Nephron progenitor cell (in vitro differentiated cells): ENCODE measurements around the gene IGFBP5.

ENCODE experiments used
- DNase-seq: peaks from one replicate; pipeline ENCODE4 v3.0.0; 2021
- H3K27ac Mint-ChIP-seq: 2 replicates; pipeline ENCODE4 v1.8.0; 2021; ENCODE audit warnings: mild to moderate bottlenecking, moderate library complexity, mixed read lengths
- H3K27me3 Mint-ChIP-seq: 2 replicates; pipeline ENCODE4 v1.8.0; 2021; ENCODE audit warnings: mild to moderate bottlenecking, low read depth, mixed read lengths; ENCODE audit not compliant: poor library complexity
- H3K36me3 Mint-ChIP-seq: 2 replicates; pipeline ENCODE4 v1.8.0; 2021; ENCODE audit warnings: low read depth, mixed read lengths
- H3K4me1 Mint-ChIP-seq: 2 replicates; pipeline ENCODE4 v1.8.0; 2021; ENCODE audit warnings: mixed read lengths
- H3K4me3 Mint-ChIP-seq: 2 replicates; pipeline ENCODE4 v1.8.0; 2021; ENCODE audit warnings: mild to moderate bottlenecking, moderate library complexity, mixed read lengths
- H3K9me3 Mint-ChIP-seq: 2 replicates; pipeline ENCODE4 v1.8.0; 2021; ENCODE audit warnings: mild to moderate bottlenecking, moderate library complexity, mixed read lengths
- TF ChIP-seq, protein P1 (sequence below): fragments of 200-600 bp; sonication (generic); IDR thresholded peaks from 2 replicates; pipeline ENCODE4 v1.5.0; 2021; ENCODE audit warnings: antibody characterized with exemption

IGFBP5 gene

DNA sequence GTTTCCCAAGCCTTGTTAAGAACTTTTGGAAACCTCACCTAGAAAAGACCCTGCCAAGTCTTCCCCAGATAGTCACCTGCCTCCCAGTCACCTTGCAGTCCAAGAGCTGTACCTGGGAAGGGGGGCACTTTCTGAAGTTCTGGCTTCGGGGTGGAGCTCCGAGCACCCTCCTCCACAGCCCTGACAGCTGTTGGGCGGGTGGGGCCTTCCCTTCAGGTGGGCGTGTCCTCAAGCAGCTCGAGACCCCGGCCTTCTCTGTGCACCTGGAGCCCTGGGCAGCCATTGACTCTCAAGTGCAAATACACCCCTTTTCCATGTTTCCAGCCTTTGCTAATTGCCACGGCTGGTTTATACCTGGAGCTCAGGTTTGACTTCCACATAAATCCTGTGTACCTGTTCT lies 37.0 kb upstream of the IGFBP5 start:
- Mint-ChIP-seq H3K27me3 (peaks cover 13% of the 10 kb centered on the region), H3K27ac (no peak overlapping the region), H3K4me3 (no peak overlapping the region), H3K4me1 (peaks cover 48% of the 10 kb centered on the region), H3K9me3 (no peaks in the 10 kb centered on the region), H3K36me3 (no peaks in the 10 kb centered on the region)
- no peak for DNase-seq
- TF ChIP-seq, protein P1, sequence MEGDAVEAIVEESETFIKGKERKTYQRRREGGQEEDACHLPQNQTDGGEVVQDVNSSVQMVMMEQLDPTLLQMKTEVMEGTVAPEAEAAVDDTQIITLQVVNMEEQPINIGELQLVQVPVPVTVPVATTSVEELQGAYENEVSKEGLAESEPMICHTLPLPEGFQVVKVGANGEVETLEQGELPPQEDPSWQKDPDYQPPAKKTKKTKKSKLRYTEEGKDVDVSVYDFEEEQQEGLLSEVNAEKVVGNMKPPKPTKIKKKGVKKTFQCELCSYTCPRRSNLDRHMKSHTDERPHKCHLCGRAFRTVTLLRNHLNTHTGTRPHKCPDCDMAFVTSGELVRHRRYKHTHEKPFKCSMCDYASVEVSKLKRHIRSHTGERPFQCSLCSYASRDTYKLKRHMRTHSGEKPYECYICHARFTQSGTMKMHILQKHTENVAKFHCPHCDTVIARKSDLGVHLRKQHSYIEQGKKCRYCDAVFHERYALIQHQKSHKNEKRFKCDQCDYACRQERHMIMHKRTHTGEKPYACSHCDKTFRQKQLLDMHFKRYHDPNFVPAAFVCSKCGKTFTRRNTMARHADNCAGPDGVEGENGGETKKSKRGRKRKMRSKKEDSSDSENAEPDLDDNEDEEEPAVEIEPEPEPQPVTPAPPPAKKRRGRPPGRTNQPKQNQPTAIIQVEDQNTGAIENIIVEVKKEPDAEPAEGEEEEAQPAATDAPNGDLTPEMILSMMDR: no peak

DNA sequence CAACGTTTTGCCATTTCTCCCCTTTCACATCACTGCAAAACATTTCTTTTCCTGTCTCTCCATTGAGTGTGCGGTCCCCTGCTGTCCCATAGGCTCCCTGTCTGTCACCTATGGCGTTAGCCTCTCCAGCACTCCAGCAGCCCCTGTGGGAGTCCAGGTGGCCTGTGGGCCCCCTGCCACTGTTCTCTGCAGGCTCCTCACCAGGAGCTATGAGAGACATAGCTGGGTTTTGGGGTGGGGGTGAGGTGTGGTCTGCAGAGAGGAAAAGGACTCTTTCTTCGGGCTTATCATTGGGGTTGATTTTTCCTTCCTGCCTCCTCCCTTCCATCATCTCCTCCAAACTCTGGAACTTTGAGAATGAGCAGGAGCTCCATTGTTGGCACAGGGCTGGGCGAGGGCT lies 36.1 kb upstream of the IGFBP5 start:
- Mint-ChIP-seq H3K27ac (no peak overlapping the region), H3K9me3 (no peaks in the 10 kb centered on the region), H3K27me3 (peaks cover 13% of the 10 kb centered on the region), H3K36me3 (no peaks in the 10 kb centered on the region), H3K4me1 (peaks cover 42% of the 10 kb centered on the region), H3K4me3 (no peak overlapping the region)
- TF ChIP-seq, protein P1: no peak
- no peak for DNase-seq

DNA sequence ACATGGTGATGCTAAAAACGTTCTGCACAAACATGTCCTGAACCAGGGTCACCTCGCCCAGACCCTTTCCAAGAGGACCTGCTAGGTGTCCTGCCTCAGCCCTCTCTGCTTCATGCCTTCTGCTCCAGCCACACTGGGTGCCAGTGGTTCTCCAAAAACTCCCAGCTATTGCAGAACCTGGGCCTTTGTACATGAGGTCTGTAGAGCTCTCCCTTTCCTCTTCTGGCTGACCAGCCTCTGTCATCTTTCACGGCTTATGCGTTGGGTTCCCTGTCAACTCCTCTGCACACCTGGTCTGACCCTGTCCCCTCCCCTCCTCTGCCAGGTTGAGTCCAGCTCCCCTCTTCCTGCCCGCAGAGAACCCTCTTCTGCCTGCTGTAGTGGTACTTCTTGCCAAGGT lies 35.5 kb upstream of the IGFBP5 start:
- Mint-ChIP-seq H3K36me3 (no peaks in the 10 kb centered on the region), H3K4me1 (peaks cover 45% of the 10 kb centered on the region), H3K27ac (no peak overlapping the region), H3K27me3 (peaks cover 13% of the 10 kb centered on the region), H3K9me3 (no peaks in the 10 kb centered on the region), H3K4me3 (no peak overlapping the region)
- DNase-seq: no peak
- TF ChIP-seq, protein P1: no peak

DNA sequence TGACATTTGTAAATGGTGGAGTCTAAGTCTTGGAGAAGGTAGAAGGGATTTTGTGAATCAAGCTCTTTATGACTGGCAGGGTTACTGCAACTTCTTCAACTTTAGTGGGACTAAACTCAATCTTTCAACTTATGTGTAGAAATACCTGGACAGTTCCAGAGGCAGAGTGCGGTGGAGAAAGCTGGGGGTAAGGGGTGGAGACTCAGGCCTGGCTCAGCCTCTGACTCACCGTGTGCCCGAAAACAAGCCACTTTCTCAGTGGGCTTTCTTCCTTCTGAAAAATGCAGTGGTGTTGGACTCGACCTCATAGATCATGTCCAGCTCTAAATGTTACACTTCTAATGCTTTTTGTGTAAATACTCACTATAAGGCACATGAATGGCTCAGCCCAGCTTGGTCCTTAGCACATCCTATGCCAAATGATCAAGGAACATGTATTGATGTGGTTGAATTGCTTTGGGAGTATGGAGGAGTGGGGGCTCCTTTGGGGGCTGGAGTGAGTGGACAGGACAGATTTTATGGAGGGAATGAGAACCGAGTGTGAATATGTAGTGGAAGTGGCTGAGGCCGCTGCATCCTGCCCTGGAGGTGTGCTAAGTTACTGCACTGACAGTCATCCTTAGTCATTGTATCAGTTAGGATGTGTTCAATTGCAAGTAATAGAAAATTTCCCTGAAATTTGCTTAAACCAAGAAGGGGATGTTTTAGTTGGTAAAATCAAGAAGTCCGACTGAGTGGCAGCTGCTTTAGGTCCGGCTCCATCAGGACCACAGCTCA lies 32.2 kb upstream of the IGFBP5 start:
- peaks cover 40% of the 10 kb centered on the region for H3K4me1 Mint-ChIP-seq
- H3K36me3 Mint-ChIP-seq: no peaks in the 10 kb centered on the region
- H3K9me3 Mint-ChIP-seq: no peaks in the 10 kb centered on the region
- DNase-seq: no peak
- no peak overlapping the region for H3K4me3 Mint-ChIP-seq
- TF ChIP-seq, protein P1: no peak
- no peak overlapping the region for H3K27ac Mint-ChIP-seq
- H3K27me3 Mint-ChIP-seq: peaks cover 13% of the 10 kb centered on the region

DNA sequence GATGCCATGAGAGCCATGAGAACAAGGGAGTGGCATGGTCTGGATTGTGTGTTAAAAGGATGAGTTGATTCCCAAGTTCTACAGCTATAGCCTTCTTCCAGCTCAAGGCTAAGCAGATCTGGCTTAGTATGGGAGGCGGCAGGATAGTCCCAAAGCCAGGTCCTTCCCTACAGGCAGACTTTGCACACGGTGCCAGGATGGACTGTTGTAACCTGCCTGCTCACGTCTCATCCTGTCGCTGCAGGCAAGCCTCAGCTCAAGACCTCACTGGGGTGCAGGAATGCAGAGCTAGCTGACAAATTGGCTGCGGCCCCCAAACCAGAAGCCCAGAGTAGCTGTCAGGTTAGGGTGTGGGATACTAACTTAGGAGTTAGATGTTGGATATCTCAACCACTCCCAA lies 28.8 kb upstream of the IGFBP5 start:
- peaks cover 10% of the 10 kb centered on the region for H3K27me3 Mint-ChIP-seq
- H3K27ac Mint-ChIP-seq: no peak overlapping the region
- no peaks in the 10 kb centered on the region for H3K36me3 Mint-ChIP-seq
- H3K4me1 Mint-ChIP-seq: peaks cover 37% of the 10 kb centered on the region
- H3K9me3 Mint-ChIP-seq: no peaks in the 10 kb centered on the region
- DNase-seq: no peak
- no peak overlapping the region for H3K4me3 Mint-ChIP-seq
- TF ChIP-seq, protein P1: no peak

DNA sequence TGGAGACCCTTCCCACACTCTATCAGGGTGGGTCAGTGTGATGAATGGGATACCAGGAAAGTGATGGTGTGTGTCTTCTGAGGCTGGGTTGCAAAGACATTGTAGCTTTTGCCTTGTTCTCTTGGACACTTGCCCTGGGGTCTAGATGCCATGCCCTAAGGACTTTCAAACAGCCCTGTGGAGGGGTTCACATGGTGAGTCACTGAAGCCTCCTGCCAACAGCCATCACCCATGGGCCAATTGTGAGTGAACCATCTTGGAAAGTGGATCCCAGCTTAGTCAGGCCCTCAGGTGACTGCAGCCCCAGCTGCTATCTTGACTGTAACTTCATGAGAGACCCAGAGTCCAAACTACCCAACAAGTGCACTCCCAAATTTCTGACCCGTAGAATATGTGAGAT lies 25.8 kb upstream of the IGFBP5 start:
- H3K36me3 Mint-ChIP-seq: no peaks in the 10 kb centered on the region

More for the DNA sequence above, 25.8 kb upstream of the IGFBP5 start:
- H3K27me3 Mint-ChIP-seq: peaks cover 8% of the 10 kb centered on the region
- no peaks in the 10 kb centered on the region for H3K9me3 Mint-ChIP-seq
- H3K4me3 Mint-ChIP-seq: no peak overlapping the region
- TF ChIP-seq, protein P1: no peak
- DNase-seq: no peak
- H3K27ac Mint-ChIP-seq: no peak overlapping the region
- peaks cover 38% of the 10 kb centered on the region for H3K4me1 Mint-ChIP-seq
